ENCODE measurements around the gene FBLN7.

GRCh38 chr2:112142525-112143078, 4.4 kb downstream of the FBLN7 start:
- TF ChIP-seq CTCF (IDR thresholded peaks at IDR 0.05) (no peak), POLR2A (IDR thresholded peaks at IDR 0.05) (no peak)

Data from lower leg skin (tissue), 3 donors.